NCI-H2081 treated with DMSO at 0.1 percent for 48 hours (cell line): Measurements from ENCODE around the gene FICD.

Experiments
- DNase-seq: peaks from one replicate; lab custom pipeline; 2025; lab: John Stamatoyannopoulos, UW

The FICD gene

GRCh38 chr12:108567406-108568337 is 52.6 kb downstream of the FICD start:
- DNase-seq: no peak

GRCh38 chr12:108568338-108569154 is 53.5 kb downstream of the FICD start:
- DNase-seq: no peak
